H9 (cell line): Measurements from ENCODE around the gene TNK2. TPM values are rescaled to one million over a fixed set of nuclear protein-coding genes. Genes with fewer than 3 reads are reported as not detected.

Experiments used
- DNase-seq: peaks from one replicate; pipeline ENCODE4 v3.0.0-alpha.2; 2017
- H2AFZ ChIP-seq: one replicate; pipeline ENCODE4 v1.6.1; 2013; ENCODE audit warnings: mild to moderate bottlenecking, low read length, control low read depth, moderate library complexity
- H2AK5ac ChIP-seq: 2 replicates; pipeline ENCODE4 v1.6.1; 2013; ENCODE audit warnings: low read length, control low read depth, mixed read lengths; ENCODE audit not compliant: insufficient read length
- H2BK120ac ChIP-seq: one replicate; pipeline ENCODE4 v1.6.1; 2013; ENCODE audit warnings: low read depth, mild to moderate bottlenecking, low read length, control low read depth, inconsistent platforms; ENCODE audit not compliant: poor library complexity, severe bottlenecking
- H2BK12ac ChIP-seq: 2 replicates; pipeline ENCODE4 v1.6.1; 2013; ENCODE audit warnings: low read length, control low read depth, mixed read lengths, low read depth; ENCODE audit not compliant: insufficient read length
- H2BK15ac ChIP-seq: 2 replicates; pipeline ENCODE4 v1.6.1; 2013; ENCODE audit warnings: low read depth, low read length, control low read depth
- H2BK20ac ChIP-seq: one replicate; pipeline ENCODE4 v1.6.1; 2013; ENCODE audit warnings: low read depth, mild to moderate bottlenecking, low read length, control low read depth, inconsistent platforms; ENCODE audit not compliant: poor library complexity, severe bottlenecking
- H2BK5ac ChIP-seq: 2 replicates; pipeline ENCODE4 v1.6.1; 2013; ENCODE audit warnings: low read length, control low read depth, mixed read lengths; ENCODE audit not compliant: insufficient read length
- H3K14ac ChIP-seq: 2 replicates; pipeline ENCODE4 v1.6.1; 2013; ENCODE audit warnings: low read length, control low read depth; ENCODE audit not compliant: insufficient read depth
- H3K18ac ChIP-seq: 2 replicates; pipeline ENCODE4 v1.6.1; 2013; ENCODE audit warnings: low read depth, mild to moderate bottlenecking, mixed read lengths, low read length, control low read depth; ENCODE audit not compliant: insufficient read length
- H3K23ac ChIP-seq: 2 replicates; pipeline ENCODE4 v1.6.1; 2013; ENCODE audit warnings: low read length, control low read depth, mixed read lengths, low read depth; ENCODE audit not compliant: insufficient read length
- H3K23me2 ChIP-seq: 2 replicates; pipeline ENCODE4 v1.6.1; 2013; ENCODE audit warnings: low read depth, mild to moderate bottlenecking, mixed read lengths, low read length, control low read depth; ENCODE audit not compliant: insufficient read length, poor library complexity, severe bottlenecking
- H3K27ac ChIP-seq: 2 replicates; pipeline ENCODE4 v1.5.1; 2013; ENCODE audit warnings: low read length, control low read depth, mixed read lengths, low read depth; ENCODE audit not compliant: insufficient read length
- H3K27me3 ChIP-seq: 2 replicates; pipeline ENCODE4 v1.6.1; 2013; ENCODE audit warnings: low read length, control low read depth, inconsistent platforms; ENCODE audit not compliant: insufficient read depth
- H3K4ac ChIP-seq: 2 replicates; pipeline ENCODE4 v1.6.1; 2013; ENCODE audit warnings: low read depth, mild to moderate bottlenecking, control low read depth, inconsistent platforms, low read length, moderate library complexity
- H3K4me1 ChIP-seq: 2 replicates; pipeline ENCODE4 v1.6.1; 2013; ENCODE audit warnings: low read length, control low read depth, inconsistent platforms; ENCODE audit not compliant: insufficient read depth
- H3K4me2 ChIP-seq: 2 replicates; pipeline ENCODE4 v1.6.1; 2013; ENCODE audit warnings: low read length, control low read depth, mixed read lengths; ENCODE audit not compliant: insufficient read length, insufficient read depth
- H3K56ac ChIP-seq: 2 replicates; pipeline ENCODE4 v1.6.1; 2013; ENCODE audit warnings: low read depth, mild to moderate bottlenecking, mixed read lengths, low read length, control low read depth; ENCODE audit not compliant: insufficient read length
- H3K79me1 ChIP-seq: 2 replicates; pipeline ENCODE4 v1.6.1; 2013; ENCODE audit warnings: low read depth, mild to moderate bottlenecking, moderate library complexity, low read length, control low read depth, inconsistent platforms; ENCODE audit not compliant: insufficient read depth, poor library complexity, severe bottlenecking
- H3K79me2 ChIP-seq: 2 replicates; pipeline ENCODE4 v1.6.1; 2013; ENCODE audit warnings: low read length, control low read depth, inconsistent platforms; ENCODE audit not compliant: insufficient read depth
- H3K9ac ChIP-seq: 2 replicates; pipeline ENCODE4 v1.6.1; 2013; ENCODE audit warnings: low read length, control low read depth, mixed read lengths; ENCODE audit not compliant: insufficient read length; ENCODE audit errors: extremely low read depth
- H3K9me3 ChIP-seq: one replicate; pipeline ENCODE4 v1.6.1; 2013; ENCODE audit warnings: low read depth, low read length, inconsistent platforms; ENCODE audit not compliant: control insufficient read depth
- H3T11ph ChIP-seq: one replicate; pipeline ENCODE4 v1.6.1; 2013; ENCODE audit warnings: mild to moderate bottlenecking, low read length, control low read depth, inconsistent platforms
- H4K20me1 ChIP-seq: one replicate; pipeline ENCODE4 v1.6.1; 2013; ENCODE audit not compliant: control insufficient read depth, insufficient read length, insufficient read depth
- H4K5ac ChIP-seq: 2 replicates; pipeline ENCODE4 v1.6.1; 2013; ENCODE audit warnings: low read depth, mild to moderate bottlenecking, mixed read lengths, low read length, control low read depth; ENCODE audit not compliant: insufficient read length
- H4K8ac ChIP-seq: replicated peaks from 2 replicates; pipeline ENCODE4 v1.6.1; 2013; ENCODE audit warnings: low read length, control low read depth, mixed read lengths, low read depth; ENCODE audit not compliant: insufficient read length
- H4K91ac ChIP-seq: 2 replicates; pipeline ENCODE4 v1.6.1; 2013; ENCODE audit warnings: low read depth, mild to moderate bottlenecking, moderate library complexity, mixed read lengths, low read length, control low read depth; ENCODE audit not compliant: insufficient read length
- H3K27ac Mint-ChIP-seq, 3 experiments: 2 replicates in 2 of 3; 3 replicates in 1 of 3; pipeline ENCODE4 v1.8.0; 2020 to 2021; ENCODE audit warnings: mixed read lengths in 3 of 3, mild to moderate bottlenecking in 1 of 3, moderate library complexity in 1 of 3
- H3K27me3 Mint-ChIP-seq: 2 replicates; pipeline ENCODE4 v1.8.0; 2021; ENCODE audit warnings: low read depth, mild to moderate bottlenecking, moderate library complexity, mixed read lengths
- H3K36me3 Mint-ChIP-seq, 3 experiments: 2 replicates in 2 of 3; 3 replicates in 1 of 3; pipeline ENCODE4 v1.8.0; 2020 to 2021; ENCODE audit warnings: low read depth in 3 of 3, mixed read lengths in 3 of 3; ENCODE audit not compliant: insufficient read depth in 1 of 3
- H3K4me1 Mint-ChIP-seq, 2 experiments: 2 replicates each; pipeline ENCODE4 v1.8.0; 2020; ENCODE audit warnings: mixed read lengths in 2 of 2
- H3K4me3 Mint-ChIP-seq, 2 experiments: 2 replicates in 1 of 2; 3 replicates in 1 of 2; pipeline ENCODE4 v1.8.0; 2020 to 2021; ENCODE audit warnings: mild to moderate bottlenecking in 2 of 2, mixed read lengths in 2 of 2, moderate library complexity in 1 of 2
- H3K9me3 Mint-ChIP-seq, 2 experiments: 2 replicates in 1 of 2; 3 replicates in 1 of 2; pipeline ENCODE4 v1.8.0; 2020; ENCODE audit warnings: mild to moderate bottlenecking in 2 of 2, mixed read lengths in 2 of 2, moderate library complexity in 1 of 2
- WGBS: extraction: QIAGEN DNeasy Blood & Tissue Kit; methylation state at CpG from one replicate; pipeline ENCODE4 v1.1.7; 2013; ENCODE audit warnings: missing lambda C conversion rate, low lambda C conversion rate, mixed read lengths; ENCODE audit not compliant: insufficient read length; ENCODE audit errors: extremely low coverage; 5-methylcytosine and 5-hydroxymethylcytosine counted together
- total RNA-seq: library from RNA; stranded (reverse); gene quantifications from 2 replicates; pipeline ENCODE4 v1.2.1, GENCODE V29; 2021
- TF ChIP-seq, protein P1 (sequence below): fragments of 200-600 bp; sonication (generic); conservative IDR thresholded peaks from 3 replicates; pipeline ENCODE4 v1.8.0; 2021; ENCODE audit warnings: antibody characterized with exemption, mild to moderate bottlenecking

TNK2 gene
- total RNA-seq, 1 experiment from 2014 or later = 34.5 TPM

DNA sequence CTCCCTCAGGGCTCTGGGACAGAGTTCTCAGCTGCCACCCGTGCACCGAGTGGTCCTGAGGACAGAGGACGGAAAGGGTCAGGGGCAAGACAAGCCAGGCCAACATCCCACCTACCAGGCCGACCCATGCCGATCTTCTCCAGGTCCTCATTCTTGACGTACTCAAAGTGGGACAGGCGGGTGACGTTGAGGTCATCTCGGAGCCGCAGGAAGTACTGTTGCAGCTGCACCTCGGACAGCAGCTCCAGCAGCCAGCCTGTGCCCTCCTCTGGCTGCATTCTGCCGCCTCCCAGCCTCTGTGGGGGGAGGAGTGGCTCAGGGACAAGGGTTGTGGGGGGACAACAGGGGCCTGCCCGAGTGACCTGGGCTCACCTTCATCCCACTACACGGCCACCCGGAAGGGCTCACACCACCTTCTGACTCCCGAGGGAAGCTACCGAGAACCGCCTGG is 20.0 kb downstream of the TNK2 start:
- no peak overlapping the region for H2BK120ac ChIP-seq
- H2AK5ac ChIP-seq = no peak overlapping the region

More for the DNA sequence above, 20.0 kb downstream of the TNK2 start:
- Histone ChIP-seq H3K79me2 (no peaks in the 10 kb centered on the region), H3K4me2 (no peak overlapping the region), H4K8ac (no peak overlapping the region), H3K4me1 (peaks cover 8% of the 10 kb centered on the region; the same call in 1 of the 2 replicates), H3T11ph (no peak overlapping the region), H2BK20ac (no peak overlapping the region), H2BK5ac (no peak overlapping the region), H3K14ac (peak overlapping the region; percentile 24; the same call in 1 of the 2 replicates), H2BK15ac (no peak overlapping the region), H3K18ac (peak overlapping the region; percentile 49), H3K27ac (no peak overlapping the region), H3K79me1 (peaks cover under 1% of the 10 kb centered on the region), H2BK12ac (no peak overlapping the region), H3K56ac (no peak overlapping the region), H3K27me3 (no peaks in the 10 kb centered on the region), H4K91ac (no peak overlapping the region), H4K20me1 (no peaks in the 10 kb centered on the region), H3K23me2 (no peaks in the 10 kb centered on the region), H3K9ac (no peak overlapping the region), H4K5ac (no peak overlapping the region), H2AFZ (no peak overlapping the region), H3K4ac (no peak overlapping the region), H3K9me3 (no peaks in the 10 kb centered on the region), H3K23ac (no peak overlapping the region)
- H3K9me3 Mint-ChIP-seq = no peaks in the 10 kb centered on the region
- no peak overlapping the region for H3K4me3 Mint-ChIP-seq
- TF ChIP-seq, protein P1, sequence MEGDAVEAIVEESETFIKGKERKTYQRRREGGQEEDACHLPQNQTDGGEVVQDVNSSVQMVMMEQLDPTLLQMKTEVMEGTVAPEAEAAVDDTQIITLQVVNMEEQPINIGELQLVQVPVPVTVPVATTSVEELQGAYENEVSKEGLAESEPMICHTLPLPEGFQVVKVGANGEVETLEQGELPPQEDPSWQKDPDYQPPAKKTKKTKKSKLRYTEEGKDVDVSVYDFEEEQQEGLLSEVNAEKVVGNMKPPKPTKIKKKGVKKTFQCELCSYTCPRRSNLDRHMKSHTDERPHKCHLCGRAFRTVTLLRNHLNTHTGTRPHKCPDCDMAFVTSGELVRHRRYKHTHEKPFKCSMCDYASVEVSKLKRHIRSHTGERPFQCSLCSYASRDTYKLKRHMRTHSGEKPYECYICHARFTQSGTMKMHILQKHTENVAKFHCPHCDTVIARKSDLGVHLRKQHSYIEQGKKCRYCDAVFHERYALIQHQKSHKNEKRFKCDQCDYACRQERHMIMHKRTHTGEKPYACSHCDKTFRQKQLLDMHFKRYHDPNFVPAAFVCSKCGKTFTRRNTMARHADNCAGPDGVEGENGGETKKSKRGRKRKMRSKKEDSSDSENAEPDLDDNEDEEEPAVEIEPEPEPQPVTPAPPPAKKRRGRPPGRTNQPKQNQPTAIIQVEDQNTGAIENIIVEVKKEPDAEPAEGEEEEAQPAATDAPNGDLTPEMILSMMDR = no peak
- no CpG with 5 or more reads among the region's 18 CpGs for WGBS
- peaks cover 42 to 61% of the 10 kb centered on the region in 2 experiments for H3K4me1 Mint-ChIP-seq
- H3K27ac Mint-ChIP-seq = peak overlapping the region; percentile 67 to 86 (median 68); a peak in 5 of 7 replicates
- no peaks in the 10 kb centered on the region for H3K27me3 Mint-ChIP-seq
- peaks cover 4 to 17% (median 10%) of the 10 kb centered on the region in 3 experiments; a peak in 5 of 7 replicates for H3K36me3 Mint-ChIP-seq
- no peak for DNase-seq
